Aorta (tissue), 5 donors: ENCODE data around the gene TSPAN17. TPM values are rescaled to one million over a fixed set of nuclear protein-coding genes. Genes with fewer than 3 reads are reported as not detected.
"Not testable (repeated sequence)": the region's sequence is repeated elsewhere in the genome, so short reads cannot be mapped to it uniquely, and the experiment has no call there.

ENCODE experiments used
- ATAC-seq: fragments of 200-7000 bp; cut with Tn5 transposase; one replicate; pipeline ENCODE4 v1.9.1; 2022; ENCODE audit warnings: moderate library complexity; ENCODE audit not compliant: low FRiP score
- DNase-seq, 2 donors: peaks; one replicate each; pipeline ENCODE4 v3.0.0-alpha.2; 2020
- H3K27ac ChIP-seq, 2 donors: one replicate each; pipeline ENCODE4 v1.5.1; 2013; ENCODE audit warnings: low read length in 2 of 2, mild to moderate bottlenecking in 2 of 2, moderate library complexity in 2 of 2, control low read depth in 1 of 2, inconsistent platforms in 1 of 2, low read depth in 1 of 2
- H3K27me3 ChIP-seq, 2 donors: one replicate each; pipeline ENCODE4 v1.6.1; 2013; ENCODE audit warnings: control low read depth in 1 of 2, low read length in 1 of 2, mild to moderate bottlenecking in 1 of 2, moderate library complexity in 1 of 2; ENCODE audit not compliant: insufficient read depth in 2 of 2, control insufficient read depth in 1 of 2
- H3K36me3 ChIP-seq, 2 donors: one replicate each; pipeline ENCODE4 v1.6.1; 2013; ENCODE audit warnings: control low read depth in 1 of 2, low read length in 1 of 2, mild to moderate bottlenecking in 1 of 2; ENCODE audit not compliant: insufficient read depth in 2 of 2, control insufficient read depth in 1 of 2
- H3K4me1 ChIP-seq, 2 donors: one replicate each; pipeline ENCODE4 v1.6.1; 2013; ENCODE audit warnings: low read length in 2 of 2, control low read depth in 1 of 2, mild to moderate bottlenecking in 1 of 2, moderate library complexity in 1 of 2; ENCODE audit not compliant: insufficient read depth in 2 of 2, control insufficient read depth in 1 of 2
- H3K4me3 ChIP-seq, 2 donors: one replicate each; pipeline ENCODE4 v1.5.1; 2013; ENCODE audit warnings: low read length in 2 of 2, control low read depth in 1 of 2, mild to moderate bottlenecking in 1 of 2
- H3K9me3 ChIP-seq: one replicate; pipeline ENCODE4 v1.6.1; 2013; ENCODE audit warnings: mild to moderate bottlenecking, low read length; ENCODE audit not compliant: control insufficient read depth
- WGBS, 2 donors: extraction: QIAGEN DNeasy Blood & Tissue Kit; methylation state at CpG; one replicate each; pipeline ENCODE4 v1.1.7; 2013; 5-methylcytosine and 5-hydroxymethylcytosine counted together
- intact Hi-C, 2 donors: fragments of 100-400 bp; cut with DNase I; formaldehyde crosslinking; loops; one replicate each; pipeline versions ENCODE4 v1.14.2 to v1.15.0; 2022
- polyA plus RNA-seq, 2 donors: library from polyadenylated mRNA; stranded (reverse); fragments of 200-250 nt; gene quantifications; one replicate each; pipeline ENCODE4 v1.2.3, GENCODE V29; 2013
- total RNA-seq, 2 donors: library from RNA; stranded (reverse); fragmentation: NEBNext Ultra II Directional; extraction: Animal tissue kit (Norgen Biotek cat#: 25700); gene quantifications; one replicate each; pipeline ENCODE4 v1.2.1, GENCODE V29; 2021
- donor health status: healthy with polysubstance abuse.
- donor health status: Bipolar disorder and iron deficiency.
- donor health status: DM: no; HTN: no; CAD: no.
- donor health status: DM: no; HTN: no; CAD: no.
- donor health status: DM: yes; HTN: yes; CAD: no.

The TSPAN17 gene
- total and polyA plus RNA-seq, 4 donors, result 13.9 to 22.9 (median 19.5) TPM

GRCh38 chr5:176692839-176693476 is 45.7 kb downstream of the TSPAN17 start:
- H3K4me1 ChIP-seq, result no peaks in the 10 kb centered on the region
- intact Hi-C loops, result no loop called here
- no peaks in the 10 kb centered on the region for H3K36me3 ChIP-seq
- no peak overlapping the region for H3K4me3 ChIP-seq
- peaks cover 2% of the 10 kb centered on the region for H3K9me3 ChIP-seq
- no peak for DNase-seq
- no peaks in the 10 kb centered on the region for H3K27me3 ChIP-seq
- H3K27ac ChIP-seq, result no peak overlapping the region
- ATAC-seq, result no peak
- 16 to 21% methylated on average over 13 of the region's 13 CpGs for WGBS, 2 donors

GRCh38 chr5:176693477-176693851 is 46.2 kb downstream of the TSPAN17 start:
- H3K4me3 ChIP-seq, result no peak overlapping the region
- ATAC-seq, result no peak
- H3K9me3 ChIP-seq, result peaks cover 2% of the 10 kb centered on the region
- H3K27ac ChIP-seq, result no peak overlapping the region
- no peaks in the 10 kb centered on the region for H3K27me3 ChIP-seq
- intact Hi-C loops, result no loop called here
- no peaks in the 10 kb centered on the region for H3K4me1 ChIP-seq
- 34 to 40% methylated on average over 13 of the region's 13 CpGs for WGBS, 2 donors
- H3K36me3 ChIP-seq, result no peaks in the 10 kb centered on the region
- no peak for DNase-seq

- ATAC-seq, result no peak
- 82 to 83% methylated on average over 10 of the region's 10 CpGs for WGBS, 2 donors
- H3K9me3 ChIP-seq, result peaks cover 2% of the 10 kb centered on the region
- H3K27me3 ChIP-seq, result no peaks in the 10 kb centered on the region
- DNase-seq, result no peak
- intact Hi-C loops, result no loop called here
- no peaks in the 10 kb centered on the region for H3K36me3 ChIP-seq
- H3K4me3 ChIP-seq, result no peak overlapping the region
- no peaks in the 10 kb centered on the region for H3K4me1 ChIP-seq
- no peak overlapping the region for H3K27ac ChIP-seq
Observed at GRCh38 chr5:176694146-176694545, 46.9 kb downstream of the TSPAN17 start.

- no peak for ATAC-seq
- no peaks in the 10 kb centered on the region for H3K27me3 ChIP-seq
- intact Hi-C loops, result no loop called here
- H3K4me1 ChIP-seq, result no peaks in the 10 kb centered on the region
- WGBS, 2 donors, result 74 to 84% methylated on average over 9 of the region's 9 CpGs
- H3K4me3 ChIP-seq, result no peak overlapping the region
- no peak overlapping the region for H3K27ac ChIP-seq
- peaks cover 2% of the 10 kb centered on the region for H3K9me3 ChIP-seq
- DNase-seq, result no peak
- H3K36me3 ChIP-seq, result no peaks in the 10 kb centered on the region
Observed at GRCh38 chr5:176694631-176695030, 47.3 kb downstream of the TSPAN17 start.

GRCh38 chr5:176695073-176695472 is 47.8 kb downstream of the TSPAN17 start:
- H3K9me3 ChIP-seq, result peaks cover 2% of the 10 kb centered on the region
- no peaks in the 10 kb centered on the region for H3K4me1 ChIP-seq
- no peak overlapping the region for H3K4me3 ChIP-seq
- intact Hi-C loops, result no loop called here
- H3K36me3 ChIP-seq, result no peaks in the 10 kb centered on the region
- DNase-seq (no peak), ATAC-seq (no peak)
- WGBS, 2 donors, result 47 to 49% methylated on average over 8 of the region's 8 CpGs
- H3K27me3 ChIP-seq, result no peaks in the 10 kb centered on the region
- H3K27ac ChIP-seq, result no peak overlapping the region

GRCh38 chr5:176697267-176697933 is 50.1 kb downstream of the TSPAN17 start:
- ATAC-seq (no peak), DNase-seq (no peak)
- Histone ChIP-seq H3K27me3 (no peaks in the 10 kb centered on the region), H3K4me3 (no peak overlapping the region), H3K9me3 (no peaks in the 10 kb centered on the region), H3K27ac (no peak overlapping the region), H3K36me3 (no peaks in the 10 kb centered on the region), H3K4me1 (no peaks in the 10 kb centered on the region)
- WGBS, 2 donors, result 53 to 57% methylated on average over 10 of the region's 10 CpGs
- intact Hi-C loops, result no loop called here

- intact Hi-C loops, result no loop called here
- no peak for DNase-seq
- Histone ChIP-seq H3K27me3 (no peaks in the 10 kb centered on the region), H3K27ac (no peak overlapping the region), H3K36me3 (no peaks in the 10 kb centered on the region), H3K4me3 (no peak overlapping the region), H3K9me3 (no peaks in the 10 kb centered on the region), H3K4me1 (no peaks in the 10 kb centered on the region)
- WGBS, 2 donors, result 14 to 17% methylated on average over 9 of the region's 9 CpGs
- ATAC-seq, result no peak
Observed at GRCh38 chr5:176697934-176698538, 50.8 kb downstream of the TSPAN17 start.

- H3K27me3 ChIP-seq, result not testable (repeated sequence)
- 79 to 83% methylated on average over 5 of the region's 5 CpGs for WGBS, 2 donors
Observed at GRCh38 chr5:176699446-176699845, 52.2 kb downstream of the TSPAN17 start.

More at GRCh38 chr5:176699446-176699845, 52.2 kb downstream of the TSPAN17 start:
- H3K4me1 ChIP-seq, H3K4me3 ChIP-seq, H3K36me3 ChIP-seq, H3K9me3 ChIP-seq, intact Hi-C loops, ATAC-seq, DNase-seq, H3K27ac ChIP-seq: not testable (repeated sequence)
